ENCODE measurements around the gene KLHL15.
A peak's percentile ranks its signal among the peaks of the same experiment; 100 is the strongest.

The KLHL15 gene

GRCh38 chrX:24054182-24055042 is 27.4 kb upstream of the KLHL15 start, which contains the start of gene EIF2S3:
Gene EIF2S3 (plus strand): TSS chrX:24054956. CDS start chrX:24054969, 13 bp downstream.
- peak; percentile 87 for TF ChIP-seq POLR2AphosphoS5 (IDR thresholded peaks at IDR 0.05; ENCODE audit: low read depth, low read length)
- TF ChIP-seq REST (IDR thresholded peaks at IDR 0.05; ENCODE audit: insufficient read depth in 1 of 2, low read depth in 2 of 2, low read length in 2 of 2) = peak in 1 of 2 experiments; percentile 41; a peak in 1 of 4 replicates
- 0 out of 2 replicates have a peak, but pooled peaks have one; percentile 37 for TF ChIP-seq SIN3A (IDR thresholded peaks at IDR 0.05; ENCODE audit: borderline replicate concordance, insufficient read depth, low read length)
- peak; percentile 89 for TF ChIP-seq TAF1 (IDR thresholded peaks at IDR 0.05; ENCODE audit: borderline replicate concordance, insufficient read depth, low read length)
- peak; percentile 9 for TF ChIP-seq FOXP2 (optimal IDR thresholded peaks at IDR 0.05; ENCODE audit: borderline replicate concordance, extremely low read depth, extremely low read length, insufficient read depth)

- TF ChIP-seq REST (IDR thresholded peaks at IDR 0.05; ENCODE audit: insufficient read depth in 1 of 2, low read depth in 2 of 2, low read length in 2 of 2) (no peak), FOXP2 (optimal IDR thresholded peaks at IDR 0.05; ENCODE audit: borderline replicate concordance, extremely low read depth, extremely low read length, insufficient read depth) (no peak), SIN3A (IDR thresholded peaks at IDR 0.05; ENCODE audit: borderline replicate concordance, insufficient read depth, low read length) (no peak), POLR2AphosphoS5 (IDR thresholded peaks at IDR 0.05; ENCODE audit: low read depth, low read length) (no peak), TAF1 (IDR thresholded peaks at IDR 0.05; ENCODE audit: borderline replicate concordance, insufficient read depth, low read length) (no peak)
Measured at GRCh38 chrX:24037729-24038128, 10.7 kb upstream of the KLHL15 start.

- TF ChIP-seq FOXP2 (optimal IDR thresholded peaks at IDR 0.05; ENCODE audit: borderline replicate concordance, extremely low read depth, extremely low read length, insufficient read depth) = no peak
- no peak for TF ChIP-seq SIN3A (IDR thresholded peaks at IDR 0.05; ENCODE audit: borderline replicate concordance, insufficient read depth, low read length)
- TF ChIP-seq TAF1 (IDR thresholded peaks at IDR 0.05; ENCODE audit: borderline replicate concordance, insufficient read depth, low read length) = no peak
- no peak for TF ChIP-seq POLR2AphosphoS5 (IDR thresholded peaks at IDR 0.05; ENCODE audit: low read depth, low read length)
- TF ChIP-seq REST (IDR thresholded peaks at IDR 0.05; ENCODE audit: insufficient read depth in 1 of 2, low read depth in 2 of 2, low read length in 2 of 2) = no peak
Measured at GRCh38 chrX:24034485-24034884, 7.5 kb upstream of the KLHL15 start.

- TF ChIP-seq SIN3A (IDR thresholded peaks at IDR 0.05; ENCODE audit: borderline replicate concordance, insufficient read depth, low read length) (no peak), FOXP2 (optimal IDR thresholded peaks at IDR 0.05; ENCODE audit: borderline replicate concordance, extremely low read depth, extremely low read length, insufficient read depth) (no peak), POLR2AphosphoS5 (IDR thresholded peaks at IDR 0.05; ENCODE audit: low read depth, low read length) (no peak), TAF1 (IDR thresholded peaks at IDR 0.05; ENCODE audit: borderline replicate concordance, insufficient read depth, low read length) (no peak), REST (IDR thresholded peaks at IDR 0.05; ENCODE audit: insufficient read depth in 1 of 2, low read depth in 2 of 2, low read length in 2 of 2) (no peak)
Measured at GRCh38 chrX:24030597-24030996, 3.6 kb upstream of the KLHL15 start.

Data from PFSK-1 (cell line).